ENCODE results near the gene SH3RF3. TPM values are rescaled to one million over a fixed set of nuclear protein-coding genes. Genes with fewer than 3 reads are reported as not detected.

The SH3RF3 gene
- total and polyA plus RNA-seq, 10 of the 15 experiments (the other 5 are each of a cell fraction or from before 2014, with no cell fraction given) = 0.08 to 8.8 (median 2.3) TPM

DNA sequence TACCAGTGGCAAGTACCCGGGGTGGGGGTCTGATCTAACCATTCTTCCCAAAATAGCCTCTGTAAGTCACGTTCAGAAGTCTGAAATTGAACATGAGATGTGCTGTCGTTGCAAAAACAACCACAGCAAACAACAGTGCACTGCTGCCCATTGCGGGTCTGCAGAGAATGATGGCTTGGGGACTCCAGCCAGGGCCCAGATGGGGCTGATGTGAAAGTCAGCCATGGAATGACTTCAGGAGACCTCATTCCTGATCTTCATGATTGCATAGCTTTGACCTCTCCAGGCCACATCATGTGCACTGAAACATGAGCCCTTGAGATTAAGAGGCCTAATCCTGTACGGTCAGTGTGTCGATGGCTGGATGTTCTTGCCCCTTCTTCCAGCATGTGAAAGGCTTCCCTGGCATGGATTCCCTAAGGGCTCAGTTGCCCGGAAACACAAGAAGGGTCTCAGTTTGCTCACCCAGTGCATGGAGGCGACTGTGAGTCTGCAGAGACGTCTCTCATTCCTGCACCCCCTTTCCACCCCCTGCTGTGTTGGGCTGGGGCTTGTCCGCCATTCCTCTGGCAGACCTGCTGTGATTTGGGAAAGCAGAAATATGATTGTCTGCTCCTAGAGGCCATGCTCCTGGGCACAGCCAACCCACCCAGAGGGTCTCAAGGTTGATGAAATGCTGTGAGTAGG is 293.2 kb downstream of the SH3RF3 start:
- H3K4me1 ChIP-seq (ENCODE audit: control insufficient read depth, insufficient read depth, low read length) = no peaks in the 10 kb centered on the region
- intact Hi-C loops (cut with micrococcal nuclease; ENCODE audit: unreplicated experiment) (no loop called here), in situ Hi-C loops (cut with MboI) (no loop called here)
- H3K36me3 ChIP-seq (ENCODE audit: control insufficient read depth in 2 of 2, insufficient read depth in 2 of 2, low read length in 1 of 2) = no peaks in the 10 kb centered on the region
- BruUV-seq (replicated peaks) = no TSS peak
- no peak overlapping the region for H3K27ac ChIP-seq (ENCODE audit: control insufficient read depth, insufficient read depth)
- TF ChIP-seq MTA2 (IDR thresholded peaks at IDR 0.05; ENCODE audit: low read depth) (no peak), RAD51 (IDR thresholded peaks at IDR 0.05) (no peak), EZH2 (IDR thresholded peaks at IDR 0.05; ENCODE audit: borderline replicate concordance, control insufficient read depth, low read depth, low read length) (no peak), SMAD5 (IDR thresholded peaks at IDR 0.05; ENCODE audit: low read depth) (no peak), TAF1 (IDR thresholded peaks at IDR 0.05; ENCODE audit: borderline replicate concordance, low read depth, low read length) (no peak), MYC (IDR thresholded peaks at IDR 0.05; ENCODE audit: insufficient read depth, insufficient read length, insufficient replicate concordance, low read length, severe bottlenecking) (no peak)
- TF ChIP-seq, protein P1, sequence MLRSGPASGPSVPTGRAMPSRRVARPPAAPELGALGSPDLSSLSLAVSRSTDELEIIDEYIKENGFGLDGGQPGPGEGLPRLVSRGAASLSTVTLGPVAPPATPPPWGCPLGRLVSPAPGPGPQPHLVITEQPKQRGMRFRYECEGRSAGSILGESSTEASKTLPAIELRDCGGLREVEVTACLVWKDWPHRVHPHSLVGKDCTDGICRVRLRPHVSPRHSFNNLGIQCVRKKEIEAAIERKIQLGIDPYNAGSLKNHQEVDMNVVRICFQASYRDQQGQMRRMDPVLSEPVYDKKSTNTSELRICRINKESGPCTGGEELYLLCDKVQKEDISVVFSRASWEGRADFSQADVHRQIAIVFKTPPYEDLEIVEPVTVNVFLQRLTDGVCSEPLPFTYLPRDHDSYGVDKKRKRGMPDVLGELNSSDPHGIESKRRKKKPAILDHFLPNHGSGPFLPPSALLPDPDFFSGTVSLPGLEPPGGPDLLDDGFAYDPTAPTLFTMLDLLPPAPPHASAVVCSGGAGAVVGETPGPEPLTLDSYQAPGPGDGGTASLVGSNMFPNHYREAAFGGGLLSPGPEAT (IDR thresholded peaks at IDR 0.05; ENCODE audit: low read depth) = no peak
- TF ChIP-seq, protein P2, sequence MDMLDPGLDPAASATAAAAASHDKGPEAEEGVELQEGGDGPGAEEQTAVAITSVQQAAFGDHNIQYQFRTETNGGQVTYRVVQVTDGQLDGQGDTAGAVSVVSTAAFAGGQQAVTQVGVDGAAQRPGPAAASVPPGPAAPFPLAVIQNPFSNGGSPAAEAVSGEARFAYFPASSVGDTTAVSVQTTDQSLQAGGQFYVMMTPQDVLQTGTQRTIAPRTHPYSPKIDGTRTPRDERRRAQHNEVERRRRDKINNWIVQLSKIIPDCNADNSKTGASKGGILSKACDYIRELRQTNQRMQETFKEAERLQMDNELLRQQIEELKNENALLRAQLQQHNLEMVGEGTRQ (IDR thresholded peaks at IDR 0.05; ENCODE audit: borderline replicate concordance, low read depth, low read length) = no peak
- TF ChIP-seq, protein P3, sequence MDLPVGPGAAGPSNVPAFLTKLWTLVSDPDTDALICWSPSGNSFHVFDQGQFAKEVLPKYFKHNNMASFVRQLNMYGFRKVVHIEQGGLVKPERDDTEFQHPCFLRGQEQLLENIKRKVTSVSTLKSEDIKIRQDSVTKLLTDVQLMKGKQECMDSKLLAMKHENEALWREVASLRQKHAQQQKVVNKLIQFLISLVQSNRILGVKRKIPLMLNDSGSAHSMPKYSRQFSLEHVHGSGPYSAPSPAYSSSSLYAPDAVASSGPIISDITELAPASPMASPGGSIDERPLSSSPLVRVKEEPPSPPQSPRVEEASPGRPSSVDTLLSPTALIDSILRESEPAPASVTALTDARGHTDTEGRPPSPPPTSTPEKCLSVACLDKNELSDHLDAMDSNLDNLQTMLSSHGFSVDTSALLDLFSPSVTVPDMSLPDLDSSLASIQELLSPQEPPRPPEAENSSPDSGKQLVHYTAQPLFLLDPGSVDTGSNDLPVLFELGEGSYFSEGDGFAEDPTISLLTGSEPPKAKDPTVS (IDR thresholded peaks at IDR 0.05; ENCODE audit: low read depth, low read length) = no peak
- ATAC-seq = no peak
- H3K79me2 ChIP-seq (ENCODE audit: control insufficient read depth, insufficient read depth, low read length) = no peaks in the 10 kb centered on the region
- no peaks in the 10 kb centered on the region for H4K20me1 ChIP-seq (ENCODE audit: control insufficient read depth, insufficient read depth)
- H3K9me3 ChIP-seq (replicated peaks; ENCODE audit: control insufficient read depth, insufficient read depth, low read length) = no peaks in the 10 kb centered on the region
- CTCF ChIA-PET = no interaction called here
- H3K4me3 ChIP-seq = no peak overlapping the region
- POLR2A ChIA-PET = no interaction called here
- no peak overlapping the region for H2AFZ ChIP-seq (ENCODE audit: control insufficient read depth, low read depth, low read length)
- SMC1A ChIA-PET (ENCODE audit: uncharacterized antibody, unreplicated experiment) = interaction anchor here (0.7 kb wide), 1 partner anchor 183 kb away, joined by 3 read pairs; no protein-coding TSS in a partner anchor
- H3K27me3 ChIP-seq (replicated peaks in 1 of 2; ENCODE audit: control insufficient read depth in 2 of 2, insufficient read depth in 2 of 2, low read length in 1 of 2) = no peaks in the 10 kb centered on the region
- no peak overlapping the region for H3K4me2 ChIP-seq (ENCODE audit: control insufficient read depth, insufficient read depth)
- 30% methylated on average over 10 of the region's 10 CpGs for WGBS (ENCODE audit: insufficient coverage, insufficient replicate concordance, low lambda C conversion rate, missing lambda C conversion rate)
- no peak overlapping the region for H3K9ac ChIP-seq (ENCODE audit: control insufficient read depth, insufficient read depth, low read length)
- no peak for FAIRE-seq
- no peak for DNase-seq (ENCODE audit: low read depth, low spot score)
- RAD21 ChIA-PET (ENCODE audit: unreplicated experiment) = no interaction called here

Data from GM12878 (cell line).